ENCODE results near the gene CACNA2D3. TPM values are rescaled to one million over a fixed set of nuclear protein-coding genes. Genes with fewer than 3 reads are reported as not detected.

The CACNA2D3 gene
- total RNA-seq, 6 experiments from 2014 or later, result 0.14 to 0.23 (median 0.19) TPM; not detected in 2

GRCh38 chr3:54756330-54756731 is 634.0 kb downstream of the CACNA2D3 start:
- DNase-seq, result no peak
- TF ChIP-seq CTCF (IDR thresholded peaks at IDR 0.05), result no peak
- H3K4me1 Mint-ChIP-seq (ENCODE audit: low read depth), result peaks cover 7% of the 10 kb centered on the region; the same call in 1 of the 2 replicates
- H3K27me3 Mint-ChIP-seq (ENCODE audit: insufficient read depth), result peaks cover under 1% of the 10 kb centered on the region; the same call in 1 of the 2 replicates
- H3K36me3 Mint-ChIP-seq (ENCODE audit: low read depth), result no peaks in the 10 kb centered on the region
- no peak overlapping the region for H3K4me3 Mint-ChIP-seq
- no peak overlapping the region for H3K27ac Mint-ChIP-seq
- H3K9me3 Mint-ChIP-seq, result peaks cover 17% of the 10 kb centered on the region

- no peak for DNase-seq
- Mint-ChIP-seq H3K4me1 (ENCODE audit: low read depth) (peaks cover 7% of the 10 kb centered on the region; the same call in 1 of the 2 replicates), H3K36me3 (ENCODE audit: low read depth) (no peaks in the 10 kb centered on the region), H3K4me3 (no peak overlapping the region), H3K27ac (no peak overlapping the region), H3K9me3 (peaks cover 7% of the 10 kb centered on the region), H3K27me3 (ENCODE audit: insufficient read depth) (peaks cover 2% of the 10 kb centered on the region; the same call in 1 of the 2 replicates)
- TF ChIP-seq CTCF (IDR thresholded peaks at IDR 0.05), result no peak
These were observed 636.1 kb downstream of the CACNA2D3 start for GRCh38 chr3:54758461-54758860.

- H3K36me3 Mint-ChIP-seq (ENCODE audit: low read depth), result no peaks in the 10 kb centered on the region
These were observed 636.8 kb downstream of the CACNA2D3 start for GRCh38 chr3:54759166-54759565.

GRCh38 chr3:54760201-54760600 is 637.8 kb downstream of the CACNA2D3 start:
- Mint-ChIP-seq H3K4me3 (no peak overlapping the region), H3K27ac (no peak overlapping the region), H3K27me3 (ENCODE audit: insufficient read depth) (peaks cover 2% of the 10 kb centered on the region; the same call in 1 of the 2 replicates), H3K4me1 (ENCODE audit: low read depth) (peaks cover 7% of the 10 kb centered on the region; the same call in 1 of the 2 replicates), H3K9me3 (peaks cover 7% of the 10 kb centered on the region; the same call in 1 of the 2 replicates), H3K36me3 (ENCODE audit: low read depth) (no peaks in the 10 kb centered on the region)
- no peak for TF ChIP-seq CTCF (IDR thresholded peaks at IDR 0.05)
- no peak for DNase-seq

More at GRCh38 chr3:54759166-54759565, 636.8 kb downstream of the CACNA2D3 start:
- Mint-ChIP-seq H3K27ac (no peak overlapping the region), H3K4me3 (no peak overlapping the region), H3K9me3 (peaks cover 7% of the 10 kb centered on the region), H3K4me1 (ENCODE audit: low read depth) (peaks cover 7% of the 10 kb centered on the region; the same call in 1 of the 2 replicates), H3K27me3 (ENCODE audit: insufficient read depth) (peaks cover 2% of the 10 kb centered on the region; the same call in 1 of the 2 replicates)
- no peak for DNase-seq
- no peak for TF ChIP-seq CTCF (IDR thresholded peaks at IDR 0.05)

DNA sequence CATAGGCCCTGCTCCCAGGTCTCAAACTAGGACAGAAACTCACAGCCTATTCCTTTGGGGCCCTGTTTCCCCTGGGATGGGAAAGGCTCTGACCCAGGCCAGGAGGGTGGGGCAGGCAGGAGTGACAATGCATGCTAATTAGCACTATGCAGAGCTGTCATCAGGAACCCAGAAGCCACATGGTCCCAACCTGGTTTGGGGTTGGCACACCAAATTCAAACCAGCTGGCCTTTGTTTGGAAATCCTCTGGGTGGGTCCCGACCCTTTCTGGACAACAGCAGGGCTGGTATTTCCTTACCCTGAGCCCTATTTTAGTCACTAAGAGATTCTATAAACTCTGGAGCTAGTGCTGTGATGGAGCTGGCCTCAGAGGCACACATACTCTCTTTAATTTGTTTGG is 639.3 kb downstream of the CACNA2D3 start:
- no peak overlapping the region for H3K4me3 Mint-ChIP-seq
- TF ChIP-seq CTCF (IDR thresholded peaks at IDR 0.05), result no peak
- H3K4me1 Mint-ChIP-seq (ENCODE audit: low read depth), result no peaks in the 10 kb centered on the region; the same call in 1 of the 2 replicates
- H3K27me3 Mint-ChIP-seq (ENCODE audit: insufficient read depth), result peaks cover 2% of the 10 kb centered on the region; the same call in 1 of the 2 replicates
- DNase-seq, result no peak
- no peaks in the 10 kb centered on the region for H3K36me3 Mint-ChIP-seq (ENCODE audit: low read depth)
- H3K27ac Mint-ChIP-seq, result no peak overlapping the region
- H3K9me3 Mint-ChIP-seq, result peaks cover 7% of the 10 kb centered on the region; the same call in 1 of the 2 replicates
